Measurements from ENCODE around the gene PRPS2. TPM values are rescaled to one million over a fixed set of nuclear protein-coding genes. Genes with fewer than 3 reads are reported as not detected.

Gene PRPS2
- polyA plus RNA-seq, 3 donors, result 8.2 to 19.6 (median 17.3) TPM

- no peak overlapping the region for H2AFZ ChIP-seq (ENCODE audit: insufficient read depth, low read depth, low read length, poor library complexity, severe bottlenecking)
- Mint-ChIP-seq H3K4me1 (peaks cover 6% of the 10 kb centered on the region), H3K27ac (no peak overlapping the region), H3K27me3 (ENCODE audit: low read depth in 3 of 3) (peaks cover 8 to 43% (median 14%) of the 10 kb centered on the region in 3 donors), H3K4me3 (peak overlapping the region in 1 of 2 donors; percentile 59), H3K36me3 (no peaks in the 10 kb centered on the region), H3K9me3 (peaks cover 0 to 3% (median 0%) of the 10 kb centered on the region in 7 donors)
- no peak overlapping the region for H3K4me3 ChIP-seq (replicated peaks in 1 of 3; ENCODE audit: low read depth in 2 of 3, low read length in 3 of 3)
- peak in 2 of 3 donors; percentile 6 for DNase-seq
- TF ChIP-seq, protein P1, sequence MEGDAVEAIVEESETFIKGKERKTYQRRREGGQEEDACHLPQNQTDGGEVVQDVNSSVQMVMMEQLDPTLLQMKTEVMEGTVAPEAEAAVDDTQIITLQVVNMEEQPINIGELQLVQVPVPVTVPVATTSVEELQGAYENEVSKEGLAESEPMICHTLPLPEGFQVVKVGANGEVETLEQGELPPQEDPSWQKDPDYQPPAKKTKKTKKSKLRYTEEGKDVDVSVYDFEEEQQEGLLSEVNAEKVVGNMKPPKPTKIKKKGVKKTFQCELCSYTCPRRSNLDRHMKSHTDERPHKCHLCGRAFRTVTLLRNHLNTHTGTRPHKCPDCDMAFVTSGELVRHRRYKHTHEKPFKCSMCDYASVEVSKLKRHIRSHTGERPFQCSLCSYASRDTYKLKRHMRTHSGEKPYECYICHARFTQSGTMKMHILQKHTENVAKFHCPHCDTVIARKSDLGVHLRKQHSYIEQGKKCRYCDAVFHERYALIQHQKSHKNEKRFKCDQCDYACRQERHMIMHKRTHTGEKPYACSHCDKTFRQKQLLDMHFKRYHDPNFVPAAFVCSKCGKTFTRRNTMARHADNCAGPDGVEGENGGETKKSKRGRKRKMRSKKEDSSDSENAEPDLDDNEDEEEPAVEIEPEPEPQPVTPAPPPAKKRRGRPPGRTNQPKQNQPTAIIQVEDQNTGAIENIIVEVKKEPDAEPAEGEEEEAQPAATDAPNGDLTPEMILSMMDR (IDR thresholded peaks at IDR 0.05), result peak; percentile 48
- H3K4me2 ChIP-seq (replicated peaks; ENCODE audit: extremely low read depth, low read length, poor library complexity, severe bottlenecking), result no peak overlapping the region
- intact Hi-C loops (cut with micrococcal nuclease), result no loop called here
- H3K36me3 ChIP-seq (replicated peaks in 1 of 2; ENCODE audit: control insufficient read depth in 1 of 2, insufficient read depth in 2 of 2, low read length in 2 of 2), result no peaks in the 10 kb centered on the region
- H3K79me2 ChIP-seq (ENCODE audit: insufficient read depth, low read length), result no peaks in the 10 kb centered on the region
- peaks cover 9 to 15% of the 10 kb centered on the region in 2 donors for H3K27me3 ChIP-seq (ENCODE audit: control insufficient read depth in 2 of 2, insufficient read depth in 2 of 2, low read length in 2 of 2)
- no peaks in the 10 kb centered on the region for H3K9me3 ChIP-seq (replicated peaks in 1 of 2; ENCODE audit: control insufficient read depth in 1 of 2, insufficient read depth in 1 of 2, low read length in 2 of 2)
- no peak overlapping the region for H3K9ac ChIP-seq (ENCODE audit: insufficient read depth, low read length, poor library complexity, severe bottlenecking)
- WGBS (ENCODE audit: insufficient coverage), result no CpG with 5 or more reads among the region's 5 CpGs
- peaks cover 0 to 3% of the 10 kb centered on the region in 2 donors for H3K4me1 ChIP-seq (ENCODE audit: control insufficient read depth in 1 of 2, insufficient read depth in 2 of 2, low read length in 2 of 2)
- no peak overlapping the region for H3K27ac ChIP-seq (ENCODE audit: low read depth in 1 of 2, low read length in 2 of 2)
- H4K20me1 ChIP-seq (ENCODE audit: insufficient read depth, low read length), result no peaks in the 10 kb centered on the region
Measured at GRCh38 chrX:12770440-12770839, 20.8 kb upstream of the PRPS2 start.

DNA sequence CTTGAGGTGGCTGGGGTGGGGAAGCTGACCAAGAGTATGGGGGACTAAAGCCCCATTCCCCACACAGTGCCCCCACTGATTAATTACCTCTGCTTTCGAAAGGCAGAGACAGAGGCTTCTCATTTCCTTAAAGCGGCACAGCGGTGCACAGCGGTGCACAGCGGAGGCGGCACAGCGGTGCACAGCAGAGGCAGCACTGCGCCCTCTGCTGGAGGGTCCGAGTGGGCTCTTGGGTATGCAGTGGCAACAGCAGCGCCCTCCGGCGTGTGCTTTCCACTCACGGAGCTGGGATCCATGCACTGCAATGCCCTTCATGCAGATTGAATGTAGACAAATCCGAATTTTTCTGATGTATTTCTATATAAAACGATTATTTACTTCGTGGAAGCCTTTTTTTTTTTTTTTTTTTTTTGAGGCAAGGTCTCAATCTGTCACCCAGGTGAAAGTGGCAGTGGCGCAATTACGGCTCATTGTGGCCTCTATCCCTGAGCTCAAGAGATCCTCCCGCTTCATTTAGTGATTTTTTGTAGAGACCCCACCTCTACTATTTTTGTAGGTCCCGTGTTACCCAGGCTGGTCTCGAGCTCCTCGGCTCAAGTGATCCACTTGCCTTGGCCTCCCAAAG lies 19.7 kb upstream of the PRPS2 start:
- intact Hi-C loops (cut with micrococcal nuclease), result no loop called here

More for the DNA sequence above, 19.7 kb upstream of the PRPS2 start:
- peaks cover 8 to 50% (median 14%) of the 10 kb centered on the region in 3 donors for H3K27me3 Mint-ChIP-seq (ENCODE audit: low read depth in 3 of 3)
- Histone ChIP-seq H3K4me1 (ENCODE audit: control insufficient read depth in 1 of 2, insufficient read depth in 2 of 2, low read length in 2 of 2) (peaks cover 0 to 3% of the 10 kb centered on the region in 2 donors), H3K79me2 (ENCODE audit: insufficient read depth, low read length) (no peaks in the 10 kb centered on the region), H4K20me1 (ENCODE audit: insufficient read depth, low read length) (no peaks in the 10 kb centered on the region), H3K27me3 (ENCODE audit: control insufficient read depth in 2 of 2, insufficient read depth in 2 of 2, low read length in 2 of 2) (peaks cover 9 to 14% of the 10 kb centered on the region in 2 donors), H3K9me3 (replicated peaks in 1 of 2; ENCODE audit: control insufficient read depth in 1 of 2, insufficient read depth in 1 of 2, low read length in 2 of 2) (no peaks in the 10 kb centered on the region), H3K36me3 (replicated peaks in 1 of 2; ENCODE audit: control insufficient read depth in 1 of 2, insufficient read depth in 2 of 2, low read length in 2 of 2) (no peaks in the 10 kb centered on the region), H3K4me2 (replicated peaks; ENCODE audit: extremely low read depth, low read length, poor library complexity, severe bottlenecking) (peak overlapping the region; percentile 36), H3K9ac (ENCODE audit: insufficient read depth, low read length, poor library complexity, severe bottlenecking) (no peak overlapping the region), H3K4me3 (replicated peaks in 1 of 3; ENCODE audit: low read depth in 2 of 3, low read length in 3 of 3) (no peak overlapping the region), H3K27ac (ENCODE audit: low read depth in 1 of 2, low read length in 2 of 2) (no peak overlapping the region), H2AFZ (ENCODE audit: insufficient read depth, low read depth, low read length, poor library complexity, severe bottlenecking) (no peak overlapping the region)
- H3K9me3 Mint-ChIP-seq, result peaks cover 0 to 3% (median 0%) of the 10 kb centered on the region in 7 donors
- no peaks in the 10 kb centered on the region for H3K36me3 Mint-ChIP-seq
- WGBS (ENCODE audit: insufficient coverage), result 6% methylated on average over 8 of the region's 22 CpGs
- H3K27ac Mint-ChIP-seq, result peak overlapping the region in 1 of 7 donors; percentile 35
- TF ChIP-seq, protein P1 (IDR thresholded peaks at IDR 0.05), result peak; percentile 73
- peak; percentile 66 to 73 (median 73) for DNase-seq
- H3K4me3 Mint-ChIP-seq, result peak overlapping the region; percentile 16 to 35
- H3K4me1 Mint-ChIP-seq, result peaks cover 6% of the 10 kb centered on the region
